Smooth muscle cell (in vitro differentiated cells): Measurements from ENCODE around the gene BAZ2B. TPM values are rescaled to one million over a fixed set of nuclear protein-coding genes. Genes with fewer than 3 reads are reported as not detected.

Experiments
- DNase-seq: peaks from one replicate; lab custom pipeline; 2025; ENCODE audit not compliant: unreplicated experiment; lab: John Stamatoyannopoulos, UW
- H2AFZ ChIP-seq: fragments of 200-600 bp; sonication (generic); 2 replicates; pipeline ENCODE4 v1.6.0; 2016; ENCODE audit warnings: antibody characterized with exemption, low read depth, mild to moderate bottlenecking
- H3F3A ChIP-seq: fragments of 200-600 bp; sonication (generic); 2 replicates; pipeline ENCODE4 v1.6.0; 2017; ENCODE audit warnings: antibody characterized with exemption, low read depth
- H3K27ac ChIP-seq: fragments of 200-600 bp; sonication (generic); 2 replicates; pipeline ENCODE4 v1.5.1; 2016; ENCODE audit warnings: low read depth, mild to moderate bottlenecking
- H3K27me3 ChIP-seq: fragments of 200-600 bp; sonication (generic); 2 replicates; pipeline ENCODE4 v1.6.1; 2016; ENCODE audit warnings: low read depth, mild to moderate bottlenecking
- H3K36me3 ChIP-seq: fragments of 200-600 bp; sonication (generic); 2 replicates; pipeline ENCODE4 v1.5.1; 2016; ENCODE audit warnings: low read depth
- H3K4me1 ChIP-seq: fragments of 200-600 bp; sonication (generic); 2 replicates; pipeline ENCODE4 v1.5.1; 2016; ENCODE audit warnings: low read depth
- H3K4me2 ChIP-seq: fragments of 200-600 bp; sonication (generic); 2 replicates; pipeline ENCODE4 v1.6.0; 2016; ENCODE audit warnings: mild to moderate bottlenecking
- H3K4me3 ChIP-seq: fragments of 200-600 bp; sonication (generic); 2 replicates; pipeline ENCODE4 v1.5.1; 2016; ENCODE audit warnings: mild to moderate bottlenecking
- H3K79me2 ChIP-seq: fragments of 200-600 bp; sonication (generic); 2 replicates; pipeline ENCODE4 v1.6.0; 2016; ENCODE audit warnings: low read depth, mild to moderate bottlenecking
- H3K9ac ChIP-seq: fragments of 200-600 bp; sonication (generic); 2 replicates; pipeline ENCODE4 v1.6.0; 2016; ENCODE audit warnings: low read depth
- H3K9me3 ChIP-seq: fragments of 200-600 bp; sonication (generic); replicated peaks from 2 replicates; pipeline ENCODE4 v1.5.1; 2016; ENCODE audit warnings: low read depth
- H4K20me1 ChIP-seq: fragments of 200-600 bp; sonication (generic); 2 replicates; pipeline ENCODE4 v1.6.0; 2016; ENCODE audit warnings: low read depth
- CTCF ChIP-seq: fragments of 200-600 bp; sonication (generic); IDR thresholded peaks from 2 replicates; pipeline ENCODE4 v1.5.1; 2017; ENCODE audit warnings: borderline replicate concordance, mild to moderate bottlenecking, antibody characterized with exemption; ENCODE audit not compliant: insufficient read depth, poor library complexity, severe bottlenecking
- WGBS: methylation state at CpG from one replicate; pipeline ENCODE4 v1.1.7; 2016; ENCODE audit warnings: low lambda C conversion rate; 5-methylcytosine and 5-hydroxymethylcytosine counted together
- polyA plus RNA-seq: library from polyadenylated mRNA; unstranded; fragments of >200 nt; fragmentation: Nextera tagmentation; extraction: Ambion mirVana; gene quantifications from 2 replicates; pipeline ENCODE4 v1.2.1, GENCODE V29; 2016
- total RNA-seq: library from RNA; depleted of rRNA; stranded (reverse); fragments of >200 nt; gene quantifications from 2 replicates; pipeline ENCODE4 v1.2.3, GENCODE V29; 2014

BAZ2B gene
- total and polyA plus RNA-seq, 2 experiments from 2014 or later: 27.7 to 58.5 TPM

DNA sequence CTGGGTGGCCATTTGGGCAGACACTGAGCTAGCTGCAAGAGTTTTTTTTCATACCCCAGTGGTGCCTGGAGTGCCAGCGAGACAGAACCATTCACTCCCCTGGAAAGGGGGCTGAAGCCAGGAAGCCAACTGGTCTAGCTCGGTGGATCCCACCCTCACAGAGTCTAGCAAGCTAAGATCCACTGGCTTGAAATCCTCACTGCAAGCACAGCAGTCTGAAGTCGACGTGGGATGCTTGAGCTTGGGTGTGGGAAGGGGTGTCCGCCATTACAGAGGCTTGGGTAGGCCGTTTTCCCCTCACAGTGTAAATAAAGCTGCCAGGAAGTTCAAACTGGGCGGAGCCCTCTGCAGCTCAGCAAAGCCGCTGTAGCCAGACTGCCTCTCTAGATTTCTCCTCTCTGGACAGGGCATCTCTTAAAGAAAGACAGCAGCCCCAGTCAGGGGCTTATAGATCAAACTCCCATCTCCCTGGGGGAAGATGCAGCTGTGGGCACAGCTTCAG, 260.2 kb downstream of the BAZ2B start:
- no peak overlapping the region for H3K9ac ChIP-seq
- no peaks in the 10 kb centered on the region for H3K79me2 ChIP-seq
- no peak for TF ChIP-seq CTCF
- H2AFZ ChIP-seq: no peak overlapping the region
- DNase-seq: no peak
- H3F3A ChIP-seq: no peaks in the 10 kb centered on the region
- no peaks in the 10 kb centered on the region for H3K4me1 ChIP-seq
- H3K36me3 ChIP-seq: peaks cover 4% of the 10 kb centered on the region
- no peak overlapping the region for H3K4me3 ChIP-seq
- no peaks in the 10 kb centered on the region for H3K9me3 ChIP-seq
- WGBS: 96% methylated on average over 8 of the region's 8 CpGs
- H4K20me1 ChIP-seq: no peaks in the 10 kb centered on the region
- no peaks in the 10 kb centered on the region for H3K27me3 ChIP-seq
- no peak overlapping the region for H3K27ac ChIP-seq
- no peak overlapping the region for H3K4me2 ChIP-seq

DNA sequence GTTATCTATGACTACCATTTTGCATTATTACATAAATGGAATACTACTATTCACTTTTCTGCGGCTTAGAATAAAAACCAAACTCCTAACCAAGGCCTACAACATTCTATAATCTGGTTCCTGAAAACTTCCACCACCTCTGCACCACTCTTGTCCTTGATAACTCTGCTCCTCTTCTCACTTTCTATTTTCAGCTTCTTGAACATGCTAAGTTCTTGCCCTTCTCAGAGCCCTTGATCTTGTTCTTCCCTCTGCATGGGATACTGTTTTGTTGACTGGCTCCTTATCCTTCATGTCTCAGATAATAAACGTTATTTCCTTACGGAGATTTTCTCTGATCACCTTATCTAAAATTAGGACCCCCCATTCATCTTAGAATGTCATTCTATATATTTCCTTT, 264.4 kb downstream of the BAZ2B start:
- no peaks in the 10 kb centered on the region for H4K20me1 ChIP-seq
- no peak overlapping the region for H2AFZ ChIP-seq
- no peaks in the 10 kb centered on the region for H3F3A ChIP-seq
- H3K4me1 ChIP-seq: no peaks in the 10 kb centered on the region
- H3K27ac ChIP-seq: no peak overlapping the region
- H3K79me2 ChIP-seq: no peaks in the 10 kb centered on the region
- no peak for TF ChIP-seq CTCF
- no peak for DNase-seq
- H3K36me3 ChIP-seq: peaks cover 14% of the 10 kb centered on the region
- no peak overlapping the region for H3K4me2 ChIP-seq
- no peak overlapping the region for H3K4me3 ChIP-seq
- H3K9ac ChIP-seq: no peak overlapping the region
- 95% methylated on average over 3 of the region's 3 CpGs for WGBS
- no peaks in the 10 kb centered on the region for H3K27me3 ChIP-seq
- H3K9me3 ChIP-seq: no peaks in the 10 kb centered on the region

DNA sequence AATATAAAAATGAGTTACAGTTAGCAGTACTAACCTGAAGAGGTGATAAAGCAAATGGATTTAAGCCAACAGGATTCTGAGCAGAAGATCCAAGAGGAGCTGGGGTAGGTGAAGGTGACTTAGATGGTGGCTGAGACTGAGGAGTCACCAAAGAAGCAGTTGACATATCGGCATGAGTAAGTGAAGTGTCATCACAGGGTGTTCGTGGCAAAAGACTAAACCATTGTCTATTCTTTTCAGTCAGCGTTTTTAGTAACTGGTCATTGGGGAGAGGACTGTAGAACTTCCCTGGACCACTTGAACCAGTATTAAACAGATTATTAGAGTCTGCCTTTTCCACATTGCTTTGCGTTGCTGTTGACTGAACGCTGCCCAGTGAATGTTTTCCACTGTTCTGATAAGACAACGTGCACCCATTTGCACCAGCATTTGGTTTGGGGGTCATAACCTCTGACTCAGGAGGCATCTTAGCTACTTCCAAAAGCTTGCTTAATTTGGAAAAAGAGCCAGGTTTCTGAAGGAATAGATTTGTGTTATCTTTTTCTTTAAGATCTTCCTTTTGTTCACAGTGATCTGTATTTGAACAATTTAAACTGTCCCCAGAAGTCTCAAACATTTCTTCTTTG, 266.6 kb downstream of the BAZ2B start:
- Histone ChIP-seq H3K9ac (no peak overlapping the region), H3K27ac (no peak overlapping the region), H3F3A (peaks cover 5% of the 10 kb centered on the region), H3K4me3 (no peak overlapping the region), H3K9me3 (no peaks in the 10 kb centered on the region), H3K4me2 (no peak overlapping the region), H3K4me1 (no peaks in the 10 kb centered on the region), H3K79me2 (no peaks in the 10 kb centered on the region), H4K20me1 (no peaks in the 10 kb centered on the region), H3K27me3 (no peaks in the 10 kb centered on the region), H2AFZ (no peak overlapping the region), H3K36me3 (peaks cover 15% of the 10 kb centered on the region)
- 85% methylated on average over 6 of the region's 6 CpGs for WGBS
- no peak for TF ChIP-seq CTCF
- DNase-seq: no peak

GRCh38 chr2:159326569-159327255, 289.6 kb downstream of the BAZ2B start:
- Histone ChIP-seq H3K79me2 (no peaks in the 10 kb centered on the region), H3K9ac (no peak overlapping the region), H4K20me1 (no peaks in the 10 kb centered on the region), H3K4me2 (no peak overlapping the region), H3K9me3 (no peaks in the 10 kb centered on the region), H3K27me3 (no peaks in the 10 kb centered on the region), H3K4me3 (no peak overlapping the region), H3K4me1 (no peaks in the 10 kb centered on the region), H3K36me3 (peaks cover 10% of the 10 kb centered on the region), H2AFZ (no peak overlapping the region), H3K27ac (no peak overlapping the region), H3F3A (no peaks in the 10 kb centered on the region)
- no peak for DNase-seq
- WGBS: 85% methylated on average over 5 of the region's 5 CpGs
- no peak for TF ChIP-seq CTCF
